Breast epithelium (tissue), 3 donors: ENCODE data around the gene PLA2G15.

Source experiments
- POLR2A ChIP-seq: fragments of 450-650 bp; IDR thresholded peaks from one replicate; pipeline ENCODE4 v1.6.1; 2016; ENCODE audit warnings: antibody characterized with exemption, mild to moderate bottlenecking, moderate library complexity
- POLR2AphosphoS5 ChIP-seq, 3 donors: sonication (generic); formaldehyde crosslinking; IDR thresholded peaks; one replicate each; pipeline ENCODE4 v1.6.1; 2017; ENCODE audit warnings: antibody characterized with exemption in 3 of 3
- TF ChIP-seq, protein P1 (sequence below), 3 donors: fragments of 450-650 bp; IDR thresholded peaks; one replicate each; pipeline ENCODE4 v1.5.1; 2016 to 2017; ENCODE audit warnings: antibody characterized with exemption in 3 of 3, mild to moderate bottlenecking in 3 of 3, moderate library complexity in 3 of 3

- TF ChIP-seq, protein P1, sequence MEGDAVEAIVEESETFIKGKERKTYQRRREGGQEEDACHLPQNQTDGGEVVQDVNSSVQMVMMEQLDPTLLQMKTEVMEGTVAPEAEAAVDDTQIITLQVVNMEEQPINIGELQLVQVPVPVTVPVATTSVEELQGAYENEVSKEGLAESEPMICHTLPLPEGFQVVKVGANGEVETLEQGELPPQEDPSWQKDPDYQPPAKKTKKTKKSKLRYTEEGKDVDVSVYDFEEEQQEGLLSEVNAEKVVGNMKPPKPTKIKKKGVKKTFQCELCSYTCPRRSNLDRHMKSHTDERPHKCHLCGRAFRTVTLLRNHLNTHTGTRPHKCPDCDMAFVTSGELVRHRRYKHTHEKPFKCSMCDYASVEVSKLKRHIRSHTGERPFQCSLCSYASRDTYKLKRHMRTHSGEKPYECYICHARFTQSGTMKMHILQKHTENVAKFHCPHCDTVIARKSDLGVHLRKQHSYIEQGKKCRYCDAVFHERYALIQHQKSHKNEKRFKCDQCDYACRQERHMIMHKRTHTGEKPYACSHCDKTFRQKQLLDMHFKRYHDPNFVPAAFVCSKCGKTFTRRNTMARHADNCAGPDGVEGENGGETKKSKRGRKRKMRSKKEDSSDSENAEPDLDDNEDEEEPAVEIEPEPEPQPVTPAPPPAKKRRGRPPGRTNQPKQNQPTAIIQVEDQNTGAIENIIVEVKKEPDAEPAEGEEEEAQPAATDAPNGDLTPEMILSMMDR (IDR thresholded peaks at IDR 0.05): no peak
- TF ChIP-seq POLR2A: no peak
- no peak for TF ChIP-seq POLR2AphosphoS5 (IDR thresholded peaks at IDR 0.05)
These were observed 36.3 kb downstream of the PLA2G15 start for GRCh38 chr16:68281368-68282063.
